ENCODE data around the gene EIF4G3.

GRCh38 chr1:21037091-21037490 lies 139.6 kb downstream of the EIF4G3 start:
- no peak for TF ChIP-seq CTCF (IDR thresholded peaks at IDR 0.05)
- no peak for TF ChIP-seq POLR2A (IDR thresholded peaks at IDR 0.05)

Measured in lower leg skin (tissue), 3 donors.